SIG-M5 treated with dmso at 0.1 percent for 504 hours (cell line): ENCODE results near the gene BCL2L12.
A peak's percentile ranks its signal among the peaks of the same experiment; 100 is the strongest.
"Not testable (repeated sequence)": the region's sequence is repeated elsewhere in the genome, so short reads cannot be mapped to it uniquely, and the experiment has no call there.

Experiments used
- DNase-seq: peaks from one replicate; lab custom pipeline; 2025; ENCODE audit not compliant: unreplicated experiment; lab: John Stamatoyannopoulos, UW

Gene BCL2L12, protein sequence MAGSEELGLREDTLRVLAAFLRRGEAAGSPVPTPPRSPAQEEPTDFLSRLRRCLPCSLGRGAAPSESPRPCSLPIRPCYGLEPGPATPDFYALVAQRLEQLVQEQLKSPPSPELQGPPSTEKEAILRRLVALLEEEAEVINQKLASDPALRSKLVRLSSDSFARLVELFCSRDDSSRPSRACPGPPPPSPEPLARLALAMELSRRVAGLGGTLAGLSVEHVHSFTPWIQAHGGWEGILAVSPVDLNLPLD

DNA sequence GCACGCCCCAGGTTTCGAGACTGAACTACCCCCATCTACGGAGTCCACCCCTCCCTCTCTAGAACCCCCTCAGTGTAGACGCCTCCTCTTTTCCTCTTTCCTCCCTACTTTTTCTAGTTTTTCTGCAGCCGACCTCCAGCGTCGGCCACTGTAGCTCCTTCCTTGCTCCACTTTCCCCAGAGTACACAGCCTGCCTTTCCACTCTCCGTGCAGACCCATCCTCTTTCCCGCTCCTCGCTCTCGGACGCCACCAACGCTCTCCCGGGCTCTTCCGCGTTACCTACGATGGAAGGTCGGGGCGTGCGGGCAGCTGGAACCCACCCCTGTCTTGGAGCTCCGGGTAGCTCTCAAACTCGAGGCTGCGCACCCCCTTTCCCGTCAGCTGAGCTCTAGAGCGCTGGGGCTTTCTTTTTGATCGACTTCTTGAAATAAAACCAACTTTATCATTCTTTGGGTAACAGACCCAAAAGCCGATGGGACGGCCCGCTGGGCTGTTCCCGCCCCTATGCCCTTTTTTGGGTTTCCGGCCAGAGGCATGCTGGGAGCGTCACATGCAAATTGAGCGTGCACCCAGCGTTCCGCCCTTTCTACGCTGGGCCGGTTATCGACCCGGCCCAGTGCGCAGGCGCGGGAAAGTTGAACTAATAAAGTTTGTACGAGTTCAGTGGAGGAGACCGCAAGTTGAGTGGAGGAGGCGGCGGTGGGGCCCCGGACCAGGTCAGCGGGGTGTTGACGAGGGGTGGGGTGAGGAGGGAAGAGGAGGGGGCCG, at the start of gene BCL2L12, which contains the start of gene IRF3:
BCL2L12 (plus strand) TSS at position 583 of the 769 bp plus-strand sequence. CDS start 760 bp downstream, outside the sequence.
IRF3 (minus strand) TSS at position 507 of the 769 bp plus-strand sequence. CDS start 1,019 bp downstream, outside the sequence.
- DNase-seq = peak; percentile 94

DNA sequence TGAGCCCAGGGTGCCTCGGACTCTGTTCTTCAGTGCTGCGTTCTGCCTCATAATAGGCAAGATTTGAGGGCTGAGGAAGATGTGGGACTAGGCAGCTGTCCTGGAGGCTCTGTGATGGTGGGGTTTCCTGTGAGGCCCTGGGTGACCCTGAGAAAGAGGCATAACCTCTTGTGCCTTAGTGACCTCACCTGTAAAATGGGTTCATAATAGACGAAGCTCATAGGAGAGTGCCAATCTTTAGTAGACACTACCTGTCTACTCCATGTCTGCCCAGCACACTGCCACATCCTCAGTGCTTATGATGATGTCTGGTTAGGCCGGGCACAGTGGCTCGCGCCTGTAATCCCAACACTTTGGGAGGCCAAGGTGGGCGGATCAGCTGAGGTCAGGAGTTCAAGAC, 49.2 kb upstream of the BCL2L12 start:
- no peak for DNase-seq

DNA sequence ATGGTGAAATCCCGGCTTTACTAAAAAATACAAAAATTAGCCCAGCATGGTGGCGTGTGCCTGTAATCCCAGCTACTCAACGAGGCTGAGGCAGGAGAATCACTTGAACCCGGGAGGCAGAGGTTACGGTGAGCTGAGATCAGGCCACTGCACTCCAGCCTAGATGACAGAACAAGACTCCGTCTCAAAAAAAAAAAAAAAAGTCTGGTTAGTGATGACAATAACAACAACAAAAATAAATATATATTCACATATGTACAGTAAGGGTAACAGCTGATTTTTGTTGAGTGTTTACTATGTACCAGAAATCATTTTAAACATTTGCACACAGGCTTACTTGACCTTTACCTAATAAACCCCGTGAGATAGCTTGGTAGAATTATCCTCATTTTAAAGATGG, 48.8 kb upstream of the BCL2L12 start:
- no peak for DNase-seq

DNA sequence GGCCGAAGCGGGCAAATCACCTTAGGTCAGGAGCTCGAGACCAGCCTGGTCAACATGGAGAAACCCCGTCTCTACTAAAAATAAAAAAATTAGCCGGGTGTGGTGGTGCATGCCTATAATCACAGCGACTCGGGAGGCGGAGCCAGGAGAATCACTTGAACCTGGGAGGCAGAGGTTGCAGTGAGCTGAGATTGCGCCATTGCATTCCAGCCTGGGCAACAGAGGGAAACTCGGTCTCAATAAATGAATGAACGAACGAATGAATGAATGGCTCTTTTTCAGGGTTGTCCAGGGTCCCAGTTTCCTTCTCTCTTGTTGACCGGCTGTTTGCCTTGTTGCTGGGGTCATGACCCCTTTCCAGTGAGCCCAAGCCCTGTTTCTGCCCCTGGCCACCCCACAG, 47.9 kb upstream of the BCL2L12 start:
- not testable (repeated sequence) for DNase-seq

DNA sequence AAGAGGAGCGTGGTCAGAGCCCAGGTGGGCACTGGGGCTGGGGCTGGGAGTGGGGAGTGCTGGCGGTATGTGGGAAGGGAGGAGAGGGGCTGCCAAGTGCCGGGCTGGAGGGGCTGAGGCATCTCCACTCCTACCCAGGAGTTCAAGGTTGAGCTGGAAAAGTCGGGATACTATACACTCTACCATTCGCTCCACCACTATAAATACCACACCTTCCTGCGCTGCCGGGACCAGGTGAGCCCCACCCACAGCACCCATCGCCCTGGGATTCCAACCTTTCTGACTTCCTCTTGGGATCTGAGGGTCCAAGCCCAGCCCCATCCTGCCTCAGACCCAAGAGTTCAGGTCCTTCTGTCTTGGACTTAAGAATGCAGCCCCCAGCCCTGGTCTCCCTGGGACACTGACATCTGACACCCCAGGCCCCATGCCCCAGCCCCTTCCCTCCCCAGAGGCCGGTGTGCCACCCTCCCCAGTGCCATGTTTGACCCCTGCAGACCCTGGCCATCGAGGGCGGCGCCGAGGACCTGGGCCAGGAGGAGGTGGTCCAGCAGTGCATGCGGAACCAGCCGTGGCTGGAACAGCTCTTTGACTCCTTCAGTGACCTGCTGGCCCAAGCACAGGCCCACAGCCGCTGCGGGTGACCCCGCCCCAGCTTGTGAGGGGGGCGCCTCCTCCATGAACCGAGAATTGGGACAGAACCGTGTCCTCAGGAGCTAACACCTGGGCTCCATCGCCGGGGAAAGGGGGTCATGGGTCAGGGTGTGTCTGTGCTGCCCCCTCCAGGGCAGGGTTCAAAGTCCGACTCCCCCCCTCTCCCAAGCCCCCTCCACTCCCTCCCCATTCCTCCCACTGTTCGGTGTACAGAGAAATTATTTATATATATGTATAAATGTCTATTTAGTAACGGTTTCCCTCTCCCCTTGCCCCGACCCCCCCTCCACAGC, 40.5 kb upstream of the BCL2L12 start:
- no peak for DNase-seq

DNA sequence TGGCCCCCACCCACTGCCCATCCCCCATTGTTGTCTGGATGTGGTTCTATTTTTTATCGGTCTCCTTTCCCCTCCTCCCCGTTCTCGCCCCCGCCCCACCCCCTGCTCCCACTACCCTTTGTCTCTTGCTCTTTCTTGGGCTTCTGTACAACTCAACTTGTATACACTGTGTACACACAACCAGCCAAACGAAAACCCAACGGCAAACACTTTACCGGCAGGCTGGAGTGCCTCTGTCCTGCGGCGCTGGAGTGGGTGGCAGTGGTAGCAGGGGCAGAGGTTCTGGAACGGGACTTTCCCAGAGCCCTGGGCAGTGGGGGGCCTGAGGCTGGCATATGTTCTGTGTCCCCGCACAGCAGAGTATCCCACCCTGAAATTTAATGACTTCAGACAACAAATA, 39.5 kb upstream of the BCL2L12 start:
- DNase-seq = no peak

DNA sequence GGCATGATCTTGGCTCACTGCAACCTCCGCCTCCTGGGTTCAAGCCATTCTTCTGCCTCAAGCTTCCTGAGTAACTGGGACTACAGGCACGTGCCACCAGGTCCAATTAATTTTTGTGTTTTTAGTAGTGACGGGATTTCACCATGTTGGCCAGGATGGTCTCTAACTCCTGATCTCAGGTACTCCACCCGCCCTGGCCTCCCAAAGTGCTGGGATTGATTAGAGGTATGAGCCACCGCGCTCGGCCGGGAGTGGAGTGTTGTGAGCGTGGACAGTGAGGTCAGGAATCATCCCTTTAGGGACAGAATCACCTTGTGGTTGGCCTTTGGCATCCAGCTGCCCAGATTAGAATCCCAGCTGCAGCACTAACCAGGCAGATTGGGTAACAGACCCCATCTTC, 36.1 kb upstream of the BCL2L12 start:
- no peak for DNase-seq

DNA sequence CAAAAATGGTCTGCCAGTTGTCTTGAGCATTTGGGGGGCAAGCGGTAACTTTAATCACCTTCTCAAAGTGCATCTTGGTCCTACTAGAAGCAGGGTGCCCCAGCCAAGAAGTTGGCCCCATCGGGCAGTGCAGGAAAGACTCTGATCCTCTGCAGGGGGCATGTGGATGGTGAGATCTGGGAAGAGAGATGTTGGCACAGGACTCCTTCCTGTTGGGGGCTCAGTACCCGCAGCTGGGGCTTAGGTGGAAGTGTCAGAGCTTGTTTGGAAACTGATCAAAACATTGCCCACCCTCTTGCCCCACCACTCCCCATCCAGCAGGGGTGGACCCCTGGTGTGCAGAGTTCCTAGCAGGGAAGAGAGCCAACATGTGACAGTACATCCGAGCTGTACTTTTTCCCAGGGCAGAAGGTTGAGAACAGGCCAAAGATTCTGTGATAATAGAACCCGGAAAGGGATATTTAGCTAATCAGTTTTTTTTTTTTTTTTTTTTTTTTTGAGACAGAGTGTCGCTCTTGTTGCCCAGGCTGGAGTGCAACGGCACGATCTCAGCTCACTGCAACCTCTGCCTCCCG, 34.6 kb upstream of the BCL2L12 start:
- DNase-seq = no peak

DNA sequence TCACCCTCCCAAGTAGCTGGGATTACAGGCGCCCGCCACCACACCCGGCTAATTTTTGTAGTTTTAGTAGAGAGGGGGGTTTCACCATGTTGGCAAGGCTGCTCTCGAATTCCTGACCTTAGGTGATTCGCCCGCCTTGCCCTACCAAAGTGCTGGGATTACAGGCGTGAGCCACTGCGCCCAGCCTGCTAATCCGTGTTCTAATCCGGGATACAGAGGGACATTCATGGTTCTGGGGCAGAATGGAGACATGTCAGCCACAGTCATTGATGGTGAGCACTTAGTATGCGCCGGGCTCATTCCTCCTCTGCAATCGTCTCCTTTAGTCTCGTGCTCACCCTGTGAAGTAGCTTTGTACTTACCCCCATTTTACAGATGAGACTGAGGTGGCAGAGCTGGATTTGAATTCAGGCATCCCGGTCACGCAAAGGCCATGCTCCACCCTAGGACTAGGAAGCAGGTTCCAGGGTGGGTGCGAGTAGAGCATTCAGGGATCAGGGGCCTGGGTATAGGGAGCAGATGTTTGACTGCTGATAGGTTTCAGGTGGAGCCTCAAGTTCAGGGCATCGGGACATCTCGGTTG, 34.0 kb upstream of the BCL2L12 start:
- no peak for DNase-seq

DNA sequence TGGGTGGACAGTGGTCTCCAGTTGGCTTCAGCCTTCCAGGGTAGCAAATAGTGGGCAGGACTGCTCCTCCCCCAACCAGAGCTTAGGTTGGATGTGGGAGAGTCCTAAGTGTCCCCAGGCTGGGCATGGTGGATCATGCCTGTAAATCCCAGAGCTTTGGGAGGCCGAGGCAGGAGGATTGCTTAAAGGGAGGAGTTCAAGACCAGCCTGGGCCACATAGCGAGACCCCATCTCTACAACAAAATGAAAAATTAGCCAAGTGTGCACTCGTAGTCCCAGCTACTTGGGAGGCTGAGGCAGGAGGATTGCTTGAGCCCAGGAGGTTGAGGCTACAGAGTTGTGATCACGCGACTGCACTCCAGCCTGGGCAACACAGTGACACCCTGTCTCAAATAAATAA, 33.2 kb upstream of the BCL2L12 start:
- no peak for DNase-seq

DNA sequence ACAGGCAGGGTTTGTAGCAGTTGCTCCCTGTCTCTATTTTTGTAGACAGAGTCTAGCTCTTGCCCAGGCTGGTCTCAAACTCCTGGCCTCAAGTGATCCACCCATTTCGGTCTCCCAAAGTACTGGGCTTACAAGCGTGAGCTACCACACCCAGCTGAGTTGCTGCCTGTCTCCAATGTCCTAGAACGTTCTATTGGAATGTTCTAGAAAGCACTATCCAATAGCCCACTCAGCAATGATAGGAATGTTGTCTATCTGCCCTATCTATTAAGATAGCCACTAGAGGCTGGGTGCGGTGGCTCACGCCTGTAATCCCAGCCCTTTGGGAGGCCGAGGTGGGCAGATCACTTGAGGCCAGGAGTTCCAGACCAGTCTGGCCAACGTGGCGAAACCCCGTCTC, 32.5 kb upstream of the BCL2L12 start:
- not testable (repeated sequence) for DNase-seq

DNA sequence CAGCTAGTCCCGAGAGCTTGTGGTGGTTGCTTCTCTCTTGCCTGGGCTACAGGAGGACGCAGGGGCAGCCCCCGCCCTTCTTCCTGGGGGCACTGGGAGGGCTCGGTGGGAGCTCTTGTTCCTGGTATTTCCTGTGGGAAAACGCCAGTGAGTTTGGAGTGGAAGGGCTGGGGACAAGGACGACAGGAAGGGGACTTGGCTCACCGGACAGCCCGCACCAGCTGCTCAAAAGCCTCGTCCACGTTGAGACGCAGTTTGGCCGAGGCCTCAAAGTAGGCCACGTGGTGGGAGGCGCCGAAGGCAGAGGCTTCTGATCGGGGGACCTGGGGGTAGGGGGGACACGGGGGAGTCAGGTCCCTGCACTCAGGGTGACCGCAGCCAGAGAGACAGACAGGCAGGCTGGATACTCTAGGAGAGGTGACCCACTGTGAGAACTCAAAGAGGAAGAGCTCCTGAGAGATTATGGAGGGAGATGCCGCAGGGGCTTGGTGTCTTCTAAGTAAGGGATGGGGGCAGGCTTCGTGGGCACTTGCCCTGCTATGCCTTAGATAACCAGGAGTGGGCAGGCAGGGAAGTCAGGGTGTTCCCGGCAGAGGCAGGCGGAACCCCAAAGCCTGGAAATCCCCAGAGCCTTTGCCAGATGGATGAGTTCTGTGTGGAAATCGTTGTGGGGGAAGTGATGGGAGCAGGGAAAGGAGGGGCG, 30.1 kb upstream of the BCL2L12 start:
- no peak for DNase-seq

DNA sequence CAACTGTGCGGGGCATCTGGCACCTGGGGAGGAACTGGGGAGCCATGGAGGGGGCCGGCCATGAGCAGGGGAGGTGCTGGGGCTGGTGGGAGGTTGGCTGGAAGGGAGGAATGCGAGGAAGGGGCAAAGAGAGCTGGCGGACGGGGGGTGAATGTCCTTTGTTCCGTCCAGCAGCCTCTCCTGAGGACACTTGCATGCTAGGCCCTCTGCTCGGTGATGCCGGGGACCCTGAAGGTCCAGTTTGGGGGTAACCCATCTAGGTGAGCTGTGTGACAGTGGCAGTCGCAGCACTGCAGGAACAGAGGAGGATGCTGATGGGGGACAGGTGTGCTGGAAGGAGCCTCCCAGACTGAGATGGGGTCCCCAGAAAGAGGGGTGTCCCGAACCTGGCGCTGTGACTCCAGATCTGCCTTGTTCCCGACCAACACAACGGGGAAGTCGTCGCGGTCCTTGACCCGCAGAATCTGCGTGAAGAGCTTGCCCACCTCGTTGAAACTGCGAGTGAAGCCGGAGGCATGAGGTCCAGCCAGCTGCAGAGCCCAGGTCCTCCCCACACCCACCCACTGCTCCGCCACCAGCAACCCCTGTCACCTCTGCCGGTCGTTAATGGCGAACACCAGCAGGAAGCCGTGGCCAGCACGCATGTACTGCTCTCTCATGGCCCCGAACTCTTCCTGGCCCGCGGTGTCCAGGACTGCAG, 29.4 kb upstream of the BCL2L12 start:
- no peak for DNase-seq

DNA sequence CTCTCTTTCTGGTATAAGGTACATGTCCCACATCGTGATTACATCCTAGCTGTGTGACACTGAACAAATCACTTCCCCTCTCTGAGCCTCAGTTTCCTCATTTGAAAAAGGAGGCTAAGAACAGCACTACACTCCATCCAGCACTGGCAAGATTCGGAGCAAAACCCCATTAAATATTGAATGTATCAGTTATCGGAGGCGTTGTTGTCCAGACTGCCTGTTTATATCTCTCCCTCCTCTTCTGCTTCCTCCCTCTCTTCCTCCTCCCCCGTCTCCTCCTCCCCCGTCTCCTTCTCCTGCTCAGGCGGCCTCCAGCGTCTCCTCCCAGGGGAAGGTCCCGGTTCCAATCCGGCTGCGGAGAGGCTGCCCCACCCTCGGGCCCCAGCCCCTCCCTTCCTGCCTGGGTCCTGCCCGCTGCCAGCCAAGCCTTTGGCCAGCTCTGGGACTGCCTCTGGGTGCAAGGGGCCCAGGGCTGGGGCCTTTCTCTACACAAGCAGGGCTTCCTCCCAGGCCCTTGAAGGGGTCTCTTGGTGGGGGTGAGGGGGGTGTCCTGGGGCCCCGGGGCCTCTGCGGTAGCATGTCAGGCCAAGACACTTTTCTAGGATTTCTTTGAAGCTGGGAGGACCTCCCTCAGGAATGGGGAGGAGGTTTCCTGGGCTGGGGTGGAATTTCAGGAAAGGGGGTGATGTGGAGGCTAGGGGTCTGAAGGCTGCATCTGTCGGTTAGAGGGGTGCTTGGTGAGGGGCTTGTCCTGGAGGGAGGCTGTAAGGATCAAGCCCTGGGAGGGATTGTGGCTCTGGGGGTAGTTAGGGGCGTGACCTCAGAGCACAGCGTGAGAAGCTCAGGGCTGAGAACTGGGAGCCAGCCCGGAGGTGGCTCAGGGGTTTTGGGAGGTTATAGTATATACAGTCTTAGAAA, 27.7 kb upstream of the BCL2L12 start:
- DNase-seq = peak; percentile 19

DNA sequence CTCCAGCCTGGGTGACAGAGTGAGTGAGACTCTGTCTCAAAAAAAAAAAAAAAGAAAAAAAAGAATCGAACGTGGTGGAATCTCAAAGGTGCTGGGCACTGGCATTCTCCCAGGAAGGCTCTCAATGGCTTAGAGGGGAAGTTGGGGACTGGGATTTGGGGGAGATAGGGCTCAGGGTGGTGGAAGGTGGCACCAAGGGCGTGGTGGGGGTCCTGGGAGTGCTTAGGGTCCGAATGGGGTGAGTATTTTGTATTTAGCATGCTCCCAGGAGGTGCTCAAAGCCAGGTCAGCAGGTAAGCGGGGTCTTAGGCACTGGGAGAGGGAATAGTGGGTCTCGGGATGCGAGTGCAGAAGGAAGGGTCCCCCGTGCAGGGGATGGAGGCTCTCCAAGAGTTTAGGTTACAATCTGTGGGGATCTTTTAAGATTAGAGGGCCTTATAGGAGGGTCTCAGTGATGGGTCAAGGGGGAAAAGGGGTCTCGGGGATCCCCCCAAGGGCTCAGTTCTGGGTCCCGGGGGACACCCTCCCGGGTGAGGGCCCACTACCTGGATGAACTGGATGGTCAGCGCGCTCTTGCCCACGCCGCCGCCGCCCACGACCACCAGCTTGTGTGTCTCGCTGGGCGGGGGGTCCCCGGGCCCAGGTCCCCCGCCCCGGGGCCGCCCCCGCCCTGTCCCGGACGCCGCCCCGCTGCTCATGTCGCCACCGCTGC, 26.2 kb upstream of the BCL2L12 start:
- DNase-seq = no peak

DNA sequence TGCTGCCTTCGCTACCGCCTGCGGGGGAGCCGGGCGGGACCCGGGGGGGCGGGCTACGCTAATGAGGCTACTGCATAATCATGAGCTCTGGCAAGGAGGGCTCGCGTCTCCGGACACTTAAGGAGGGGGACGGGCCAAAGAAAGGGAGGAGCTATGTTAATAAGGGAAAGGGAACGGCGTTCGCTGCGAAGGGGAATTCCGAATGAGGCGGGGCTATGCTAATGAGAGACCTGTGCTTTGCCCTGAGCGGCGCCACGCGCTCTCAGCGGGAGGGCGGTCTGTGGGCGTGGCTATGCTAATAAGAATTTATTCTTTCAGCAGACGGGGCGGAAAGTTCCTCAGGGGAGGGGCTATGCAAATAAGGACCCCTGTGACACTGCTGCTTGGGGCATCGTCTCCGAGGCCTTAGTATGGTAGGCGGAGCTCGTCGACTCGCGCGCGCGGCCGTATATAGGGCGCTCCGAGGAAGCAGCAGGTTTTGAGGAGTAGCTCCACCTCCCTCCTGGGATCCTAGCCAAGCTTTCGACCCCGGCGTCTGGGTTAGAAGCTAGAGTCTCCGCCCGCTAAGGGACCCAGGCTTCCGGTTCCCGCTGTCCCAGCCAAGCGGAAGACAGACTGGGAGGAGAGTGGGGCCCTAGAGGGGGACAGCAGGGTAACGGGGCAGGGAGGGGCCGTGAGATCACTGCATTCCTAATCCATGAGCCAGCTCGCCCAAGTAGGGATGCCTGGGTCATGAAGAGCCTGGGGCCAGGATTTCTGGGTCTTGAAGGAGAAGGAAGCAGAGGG, 25.4 kb upstream of the BCL2L12 start, which contains the start of gene RRAS:
RRAS (minus strand) TSS at position 31 of the 786 bp plus-strand sequence. CDS start 45 bp downstream, outside the sequence.
- peak; percentile 100 for DNase-seq
